Effector CD4-positive, alpha-beta T cell (primary cell): ENCODE results near the gene PLCL2.
"Not testable (repeated sequence)": the region's sequence is repeated elsewhere in the genome, so short reads cannot be mapped to it uniquely, and the experiment has no call there.

ENCODE experiments used
- DNase-seq: peaks from one replicate; pipeline ENCODE4 v3.0.0-alpha.2; 2020

The PLCL2 gene

DNA sequence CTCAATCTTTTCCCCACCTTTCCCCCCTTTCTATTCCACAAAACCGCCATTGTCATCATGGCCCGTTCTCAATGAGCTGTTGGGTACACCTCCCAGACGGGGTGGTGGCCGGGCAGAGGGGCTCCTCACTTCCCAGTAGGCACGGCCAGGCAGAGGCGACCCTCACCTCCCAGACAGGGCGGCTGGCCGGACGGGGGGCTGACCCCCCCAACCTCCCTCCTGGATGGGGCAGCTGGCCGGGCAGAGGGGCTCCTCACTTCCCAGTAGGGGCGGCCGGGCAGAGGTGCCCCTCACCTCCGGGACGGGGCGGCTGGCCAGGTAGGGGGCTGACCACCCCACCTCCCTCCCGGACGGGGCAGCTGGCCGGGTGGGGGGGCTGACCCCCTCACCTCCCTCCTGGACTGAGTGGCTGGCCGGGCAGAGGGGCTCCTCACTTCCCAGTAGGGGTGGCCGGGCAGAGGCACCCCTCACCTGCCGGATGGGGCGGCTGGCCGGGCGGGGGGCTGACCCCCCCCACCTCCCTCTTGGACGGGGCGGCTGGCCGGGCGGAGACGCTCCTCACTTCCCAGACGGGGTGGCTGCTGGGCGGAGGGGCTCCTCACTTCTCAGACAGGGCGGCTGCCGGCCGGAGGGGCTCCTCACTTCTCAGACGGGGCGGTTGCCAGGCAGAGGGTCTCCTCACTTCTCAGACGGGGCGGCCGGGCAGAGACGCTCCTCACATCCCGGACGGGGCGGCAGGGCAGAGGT lies 95.2 kb downstream of the PLCL2 start:
- not testable (repeated sequence) for DNase-seq

DNA sequence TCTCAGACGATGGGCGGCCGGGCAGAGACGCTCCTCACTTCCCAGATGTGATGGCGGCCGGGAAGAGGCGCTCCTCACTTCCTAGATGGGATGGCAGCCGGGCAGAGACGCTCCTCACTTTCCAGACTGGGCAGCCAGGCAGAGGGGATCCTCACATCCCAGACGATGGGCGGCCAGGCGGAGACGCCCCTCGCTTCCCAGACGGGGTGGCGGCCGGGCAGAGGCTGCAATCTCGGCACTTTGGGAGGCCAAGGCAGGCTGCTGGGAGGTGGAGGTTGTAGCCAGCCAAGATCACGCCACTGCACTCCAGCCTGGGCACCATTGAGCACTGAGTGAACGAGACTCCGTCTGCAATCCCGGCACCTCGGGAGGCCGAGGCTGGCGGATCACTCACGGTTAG lies 95.8 kb downstream of the PLCL2 start:
- not testable (repeated sequence) for DNase-seq

DNA sequence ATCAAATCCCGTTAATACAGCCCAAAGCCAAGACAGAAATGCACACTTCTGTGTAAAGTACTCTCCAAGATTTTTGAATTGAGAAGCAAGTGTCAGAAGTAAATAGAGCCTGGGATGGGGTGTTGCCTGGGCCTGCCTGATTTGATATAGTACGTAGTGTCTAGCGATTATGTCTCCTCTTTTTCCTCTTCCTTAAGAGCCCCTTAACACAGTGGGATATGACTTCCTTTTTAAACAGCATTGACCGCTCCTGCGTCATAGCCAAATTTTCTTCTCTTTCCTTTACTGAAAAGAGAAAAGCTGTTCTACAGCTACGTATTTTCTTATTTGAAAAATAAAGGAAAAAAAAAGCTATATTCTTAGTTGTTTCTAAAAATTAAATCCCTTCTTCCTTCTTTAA lies 97.7 kb downstream of the PLCL2 start:
- DNase-seq = no peak

DNA sequence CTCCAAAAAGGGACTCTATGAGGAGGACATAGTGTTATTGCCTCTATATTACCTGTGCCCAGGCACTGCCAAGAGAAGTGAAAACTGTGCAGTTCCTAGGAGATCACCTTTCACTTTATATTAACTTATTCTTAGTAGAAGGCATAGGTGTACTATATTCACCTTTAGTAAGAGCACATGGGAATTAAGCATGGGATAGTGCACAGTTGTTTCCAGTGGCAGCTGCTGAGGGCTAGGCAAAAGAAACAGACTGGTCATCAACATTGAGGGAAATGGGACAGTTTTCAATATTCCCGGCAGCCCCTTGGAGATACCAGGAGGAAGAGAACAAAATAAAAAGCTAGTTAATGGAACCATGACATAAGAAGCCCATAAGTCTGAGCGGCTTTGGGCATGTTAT lies 100.9 kb downstream of the PLCL2 start:
- DNase-seq = no peak

DNA sequence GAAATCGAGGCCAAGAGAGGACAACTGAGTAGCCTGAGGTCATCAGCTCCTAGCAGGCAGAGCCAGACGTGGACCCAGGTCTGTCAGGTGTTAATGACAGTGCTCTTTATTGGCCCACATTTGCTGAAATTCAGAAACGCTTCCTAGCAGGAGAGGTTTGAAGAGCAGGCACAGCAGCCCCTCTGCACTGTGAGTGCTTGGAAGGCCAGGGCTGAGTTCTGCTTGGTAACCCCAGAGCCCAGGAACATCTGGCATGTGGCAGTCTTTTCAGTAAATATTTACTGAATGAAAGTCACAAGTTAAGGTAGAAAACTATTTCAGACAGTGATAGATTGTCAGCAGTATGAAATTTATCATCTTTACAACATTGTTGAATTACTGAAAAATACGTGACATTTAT lies 102.4 kb downstream of the PLCL2 start:
- DNase-seq = no peak

DNA sequence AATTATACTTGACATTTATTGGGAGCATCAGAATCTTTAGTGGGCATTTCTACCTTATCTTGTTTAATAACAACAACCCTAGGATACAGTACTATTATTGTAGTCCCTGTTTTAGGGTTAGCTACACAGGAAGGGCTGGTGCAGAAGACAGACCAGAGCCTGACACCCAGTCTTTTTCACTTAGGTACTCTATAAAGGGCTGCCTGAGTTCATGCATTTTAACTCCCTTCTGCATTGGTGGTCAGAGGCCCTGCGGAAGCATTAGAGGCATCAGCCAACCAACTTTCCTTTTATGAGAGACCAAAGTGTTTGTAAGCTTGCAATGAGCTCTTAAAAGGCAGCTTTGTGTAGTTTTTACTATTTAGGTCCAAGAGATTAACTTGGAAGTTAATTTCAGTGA lies 105.4 kb downstream of the PLCL2 start:
- no peak for DNase-seq

DNA sequence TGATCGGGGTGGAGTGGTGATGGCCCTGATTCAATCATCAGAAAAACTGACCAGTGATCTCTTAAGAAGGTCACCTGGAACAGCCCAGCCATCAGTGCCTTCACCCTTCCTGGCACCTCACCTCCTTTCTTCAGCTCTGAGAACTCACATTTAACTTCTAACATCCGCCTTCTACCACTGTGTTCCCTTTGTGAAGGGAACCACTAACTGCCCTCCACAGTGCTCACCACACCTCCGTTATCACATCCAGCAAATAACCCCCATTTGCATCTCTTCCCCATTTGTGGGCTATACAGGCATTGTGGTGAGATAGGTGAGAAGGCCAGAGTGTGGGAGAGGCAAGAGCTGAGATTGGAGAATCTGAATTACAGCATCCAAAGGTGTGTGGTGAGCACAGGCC lies 107.4 kb downstream of the PLCL2 start:
- no peak for DNase-seq

DNA sequence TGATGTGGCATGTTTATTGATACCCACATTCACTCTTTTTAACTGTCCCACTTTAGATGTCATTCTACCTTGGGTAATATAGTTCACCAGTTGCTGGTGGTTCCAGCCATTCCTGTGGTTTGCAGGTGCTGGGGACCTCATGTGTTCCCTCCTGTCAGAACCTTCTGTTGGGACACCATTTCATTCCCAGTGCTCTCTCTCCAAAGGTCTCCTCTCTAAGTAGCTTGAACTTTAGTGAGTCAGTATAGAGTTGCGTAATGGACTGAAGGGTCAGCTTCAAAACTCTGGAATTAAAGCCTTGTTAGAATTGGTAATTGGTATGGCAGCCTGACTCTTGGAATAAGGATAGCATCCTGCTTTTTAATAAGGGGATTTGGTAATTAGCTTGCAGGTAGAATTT lies 108.5 kb downstream of the PLCL2 start:
- DNase-seq = no peak

DNA sequence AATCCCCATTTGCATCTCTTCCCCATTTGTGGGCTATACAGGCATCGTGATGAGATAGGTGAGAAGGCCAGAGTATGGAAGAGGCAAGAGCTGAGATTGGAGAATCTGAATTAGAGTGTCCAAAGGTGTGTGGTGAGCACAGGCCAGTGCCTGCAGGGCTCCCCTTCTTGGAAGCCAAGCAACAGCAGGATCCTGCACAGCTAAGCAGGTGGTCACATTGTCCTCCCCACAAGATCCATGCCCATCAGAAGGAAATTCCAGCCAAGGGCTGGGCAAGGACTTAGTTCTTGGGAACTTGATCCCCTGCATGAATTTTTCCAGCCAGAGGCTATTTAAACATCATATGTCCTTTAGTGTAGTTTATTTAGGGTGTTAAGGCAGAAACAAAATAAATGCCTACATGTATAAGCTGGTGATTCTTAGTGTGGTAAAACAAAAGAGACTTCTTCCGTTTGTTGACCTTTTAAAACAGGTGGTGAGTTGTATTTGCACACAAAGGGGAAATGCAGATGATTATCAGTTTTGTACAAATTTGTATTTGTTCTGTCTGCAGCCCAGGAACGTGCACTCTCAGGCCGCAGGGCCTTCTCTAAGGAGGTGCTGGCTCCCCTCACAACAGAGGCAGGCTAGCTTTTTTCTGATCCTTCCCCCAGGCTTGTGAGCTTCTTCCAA lies 110.2 kb downstream of the PLCL2 start:
- no peak for DNase-seq

DNA sequence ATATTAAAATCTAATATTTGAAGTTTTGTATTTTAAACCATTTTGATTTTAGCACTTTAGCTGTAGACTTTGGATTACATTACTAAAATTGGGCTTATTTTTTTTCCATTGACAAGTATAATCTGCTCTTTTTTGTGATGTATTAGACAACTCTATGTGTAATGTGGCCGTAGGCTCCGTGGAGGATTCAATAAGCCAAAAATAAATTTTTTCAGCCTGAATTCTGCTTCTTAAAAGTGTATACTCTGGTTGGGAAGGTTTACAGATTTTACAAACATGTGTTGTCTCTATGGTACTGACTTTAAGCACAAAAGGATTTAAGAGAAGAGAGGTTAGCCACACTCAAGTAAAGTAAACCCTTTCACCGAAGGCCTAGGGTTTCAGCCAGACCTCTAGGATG lies 110.8 kb downstream of the PLCL2 start:
- DNase-seq = no peak

DNA sequence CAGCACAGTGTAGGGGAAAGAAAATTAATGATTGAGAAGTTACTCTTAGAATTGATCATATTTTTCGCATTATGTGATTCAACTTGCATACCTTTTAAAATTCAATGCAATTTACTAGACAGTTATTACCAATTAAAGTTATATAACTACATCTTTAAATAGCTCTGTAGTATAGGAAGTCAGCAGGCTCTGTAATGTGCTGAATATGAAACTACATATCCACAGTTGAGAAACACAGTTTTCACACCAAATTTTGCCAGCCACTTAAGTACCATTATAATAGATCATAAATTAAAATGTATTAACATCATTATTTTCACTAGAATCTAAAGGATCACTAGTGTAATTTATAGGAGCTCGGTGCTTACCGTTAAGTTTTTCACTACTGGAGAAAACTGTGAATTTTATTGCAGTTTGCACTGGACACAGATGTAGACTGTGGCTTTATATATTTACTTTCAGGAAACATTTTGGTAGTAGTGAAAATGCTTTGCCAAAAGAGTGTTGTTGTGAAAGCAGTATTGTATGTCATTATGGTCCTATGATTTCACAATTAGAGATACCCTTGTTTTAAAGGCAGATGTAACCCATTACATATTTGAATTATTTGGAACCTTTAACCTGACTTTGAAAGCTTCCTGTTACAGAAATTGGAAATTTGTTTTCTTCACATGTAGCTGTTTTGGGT lies 113.6 kb downstream of the PLCL2 start:
- no peak for DNase-seq

DNA sequence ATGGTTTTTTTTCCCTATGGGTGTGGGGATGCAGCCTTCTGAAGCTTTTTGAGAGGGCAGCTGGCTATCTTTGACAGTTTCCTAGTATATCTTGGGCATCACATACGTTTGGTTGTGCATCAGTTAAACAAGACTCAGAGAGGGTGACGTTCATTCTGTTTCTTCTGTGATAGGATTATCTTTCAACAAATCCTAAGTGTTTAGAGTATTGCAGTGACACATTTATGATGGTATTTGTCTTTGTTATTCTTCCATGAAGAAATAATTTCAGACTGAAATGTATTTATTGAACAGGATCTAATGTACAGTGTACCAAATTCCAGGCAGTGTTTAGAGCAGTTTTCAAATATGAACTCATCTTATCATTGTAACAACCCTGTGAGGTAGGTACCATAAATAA lies 114.4 kb downstream of the PLCL2 start:
- no peak for DNase-seq

DNA sequence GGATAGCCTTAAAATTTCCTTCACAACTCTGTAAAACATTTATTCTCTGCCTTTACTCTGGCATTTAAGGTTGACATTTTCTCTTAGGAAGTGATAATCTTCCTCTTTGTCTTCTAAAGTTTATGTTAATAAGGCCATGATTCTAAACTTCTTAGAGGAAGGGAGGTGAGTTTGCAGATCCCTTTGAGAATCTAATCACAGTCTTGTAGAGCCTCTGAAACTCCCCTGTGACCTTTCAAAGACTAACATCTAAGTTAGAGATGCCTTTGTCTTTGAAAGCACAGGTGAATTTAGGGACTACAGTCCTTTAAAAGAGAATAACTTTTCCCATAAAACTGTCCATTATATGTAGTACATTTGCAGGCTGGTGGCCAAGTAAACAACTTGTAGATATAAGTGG lies 115.1 kb downstream of the PLCL2 start:
- DNase-seq = no peak

DNA sequence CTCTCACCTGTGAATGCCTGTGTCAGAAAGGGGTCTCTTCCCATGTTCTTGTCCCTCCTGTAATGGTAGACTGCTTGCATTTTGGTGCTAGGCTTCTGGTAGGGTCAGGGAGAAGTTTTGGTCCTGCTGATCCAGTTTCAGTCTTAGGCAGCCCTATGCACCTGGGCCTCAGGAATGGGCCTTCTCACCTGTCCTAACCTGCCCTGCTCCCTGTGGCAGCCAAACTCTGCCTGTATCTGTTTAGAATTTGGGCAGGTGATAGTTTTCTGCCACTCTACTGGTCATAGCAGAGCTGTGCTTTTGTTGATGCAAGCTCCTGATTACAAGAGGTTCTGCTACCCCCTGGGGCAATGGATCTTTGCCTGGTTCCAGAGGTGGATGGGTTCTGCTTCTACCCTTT lies 118.7 kb downstream of the PLCL2 start:
- no peak for DNase-seq

DNA sequence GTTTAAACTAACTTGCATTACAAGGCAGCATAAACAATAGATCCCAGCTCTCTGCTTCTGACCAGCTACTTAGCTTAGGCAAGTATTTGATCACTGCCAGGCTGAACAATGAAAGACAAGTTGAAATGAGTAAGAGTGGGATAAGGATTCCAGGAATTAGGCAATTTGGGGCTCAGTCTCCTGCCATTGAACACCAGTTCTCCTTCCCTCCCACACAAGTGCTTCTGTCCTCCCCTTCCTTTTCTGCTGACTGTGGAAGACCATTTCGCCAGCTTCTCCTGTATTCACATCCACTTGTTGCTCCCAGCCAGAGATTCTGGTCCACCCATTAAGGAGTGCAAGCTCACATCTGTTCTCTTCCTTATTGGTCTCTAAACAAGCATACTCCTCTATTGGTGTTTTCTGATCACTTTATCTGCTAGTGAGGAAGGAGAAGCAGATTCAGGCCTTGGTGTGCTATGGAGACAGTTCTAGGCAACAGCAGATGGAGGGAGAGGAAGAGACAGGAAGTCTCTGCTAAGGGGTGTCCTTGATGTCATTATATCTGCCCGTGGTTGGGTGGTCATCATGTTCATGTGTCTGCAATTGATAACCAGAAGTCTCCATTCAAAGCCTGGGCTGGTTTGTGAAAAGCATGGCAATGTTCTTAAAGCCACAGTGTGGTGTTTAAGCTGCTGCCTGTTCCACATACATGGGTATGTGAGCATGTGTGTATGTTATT lies 121.5 kb downstream of the PLCL2 start:
- DNase-seq = no peak

DNA sequence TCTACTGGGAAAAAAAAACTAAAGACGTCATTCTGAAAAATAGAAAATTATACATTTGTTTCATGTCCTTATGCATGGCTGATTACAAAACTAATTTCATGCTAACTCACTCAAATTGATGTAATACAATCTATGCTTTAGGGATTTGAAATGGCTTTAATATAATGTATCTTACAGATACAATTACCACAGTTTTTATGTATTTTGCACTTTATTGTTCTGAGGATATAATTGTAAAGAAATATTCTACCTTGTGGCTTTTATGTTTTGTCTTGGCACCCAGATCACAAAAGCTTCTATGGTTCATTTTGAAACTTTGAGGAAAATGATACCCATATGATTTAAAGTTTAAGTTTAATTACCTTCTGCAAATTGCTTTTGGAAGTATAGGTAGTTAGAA lies 122.5 kb downstream of the PLCL2 start:
- DNase-seq = no peak

DNA sequence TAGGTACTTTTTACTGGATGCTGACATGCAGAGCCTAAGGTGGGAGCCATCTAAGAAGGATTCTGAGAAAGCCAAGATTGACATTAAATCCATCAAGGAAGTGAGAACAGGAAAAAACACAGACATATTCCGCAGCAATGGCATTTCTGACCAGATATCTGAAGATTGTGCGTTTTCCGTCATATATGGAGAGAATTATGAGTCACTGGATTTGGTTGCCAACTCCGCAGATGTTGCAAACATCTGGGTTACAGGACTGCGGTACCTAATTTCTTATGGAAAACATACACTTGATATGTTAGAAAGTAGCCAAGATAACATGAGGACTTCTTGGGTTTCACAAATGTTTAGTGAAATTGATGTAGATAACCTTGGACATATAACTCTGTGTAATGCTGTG lies 125.1 kb downstream of the PLCL2 start:
- DNase-seq = no peak

DNA sequence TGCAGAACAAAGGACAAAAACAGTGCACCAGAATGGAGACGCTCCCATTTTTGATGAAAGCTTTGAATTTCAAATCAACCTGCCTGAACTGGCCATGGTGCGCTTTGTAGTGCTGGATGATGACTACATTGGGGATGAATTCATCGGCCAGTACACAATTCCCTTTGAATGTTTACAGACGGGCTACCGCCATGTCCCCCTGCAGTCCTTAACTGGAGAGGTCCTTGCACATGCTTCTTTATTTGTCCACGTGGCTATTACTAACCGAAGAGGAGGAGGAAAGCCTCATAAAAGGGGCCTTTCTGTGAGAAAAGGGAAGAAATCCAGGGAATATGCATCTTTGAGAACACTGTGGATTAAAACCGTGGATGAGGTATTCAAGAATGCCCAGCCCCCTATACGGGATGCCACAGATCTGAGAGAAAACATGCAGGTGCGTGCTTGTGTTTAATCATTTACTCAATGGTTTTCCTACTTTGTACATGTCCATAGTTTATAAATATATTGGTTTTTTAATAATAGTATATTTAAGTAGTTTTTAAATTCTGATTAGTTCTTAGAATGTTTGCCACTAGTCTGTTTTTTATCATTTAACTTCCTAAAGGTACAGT lies 127.1 kb downstream of the PLCL2 start:
- DNase-seq = no peak

DNA sequence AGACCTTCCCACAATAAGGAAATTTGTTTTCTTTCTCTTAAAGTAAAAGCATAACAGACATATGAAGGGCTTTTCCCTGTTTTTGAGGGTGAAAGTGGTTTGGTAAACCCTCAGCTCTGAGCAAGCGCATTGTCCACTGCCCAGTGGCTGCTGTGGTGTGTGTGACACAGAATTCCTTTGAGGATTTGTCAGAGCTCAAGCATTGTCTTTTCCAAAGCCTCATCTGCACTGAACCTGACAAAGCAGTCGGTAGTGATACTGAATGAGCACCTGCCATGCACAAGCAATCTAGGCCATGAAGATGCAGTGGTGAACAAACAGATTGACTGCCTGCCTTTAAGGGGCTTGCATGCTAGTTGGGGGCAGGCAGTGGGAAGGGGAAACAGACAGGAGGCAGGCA lies 128.3 kb downstream of the PLCL2 start:
- DNase-seq = no peak

DNA sequence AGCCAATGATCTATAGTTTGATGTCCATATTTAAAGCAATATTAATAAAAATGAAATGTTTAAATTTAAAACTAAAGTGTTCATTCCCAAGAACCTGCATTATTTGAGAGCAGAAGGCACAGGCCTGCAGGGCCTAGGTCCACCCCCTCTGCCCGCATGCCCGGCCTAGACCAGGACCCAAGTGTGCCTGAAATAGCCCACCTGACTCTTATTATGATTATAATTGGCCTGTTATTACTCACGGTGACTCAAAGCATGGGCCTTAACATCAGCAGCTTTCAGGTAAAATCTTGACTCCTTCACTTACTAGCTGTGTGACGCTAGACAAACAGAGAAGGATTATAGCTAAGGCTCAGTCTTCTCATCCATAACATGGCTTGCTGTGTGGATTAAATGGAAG lies 128.8 kb downstream of the PLCL2 start:
- no peak for DNase-seq

DNA sequence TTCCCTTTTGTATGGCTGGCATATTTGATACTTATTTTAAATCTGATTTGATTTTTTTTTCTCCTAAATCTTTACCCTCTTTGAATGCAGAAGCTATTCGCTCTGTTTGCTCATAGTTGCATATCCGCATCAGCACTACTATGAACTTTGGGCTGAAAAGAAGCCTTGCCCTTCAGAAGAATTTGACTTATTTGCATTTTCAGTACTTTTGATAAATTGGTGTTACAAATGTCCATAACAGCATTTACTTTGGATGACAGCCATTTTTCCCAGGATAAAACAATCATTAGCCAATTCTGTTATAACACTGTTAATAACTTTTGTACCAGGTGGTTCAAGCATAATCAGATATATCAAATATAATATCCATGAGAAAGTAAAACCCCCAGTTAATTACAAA lies 129.5 kb downstream of the PLCL2 start:
- DNase-seq = no peak

DNA sequence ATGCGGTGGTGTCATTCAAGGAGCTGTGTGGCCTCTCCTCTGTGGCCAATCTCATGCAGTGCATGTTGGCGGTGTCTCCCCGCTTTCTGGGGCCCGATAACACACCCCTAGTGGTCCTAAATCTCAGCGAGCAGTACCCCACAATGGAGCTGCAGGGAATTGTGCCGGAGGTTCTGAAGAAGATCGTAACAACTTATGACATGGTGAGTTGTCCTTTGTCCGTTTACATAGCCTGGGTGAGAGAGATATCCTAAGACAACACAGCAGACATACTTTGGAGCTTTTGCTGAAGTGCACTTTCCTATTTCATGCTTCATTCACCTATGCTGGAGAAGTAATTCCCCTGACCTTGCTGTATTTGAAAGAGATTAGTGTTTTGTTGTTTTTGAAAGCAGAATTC lies 130.0 kb downstream of the PLCL2 start:
- no peak for DNase-seq

DNA sequence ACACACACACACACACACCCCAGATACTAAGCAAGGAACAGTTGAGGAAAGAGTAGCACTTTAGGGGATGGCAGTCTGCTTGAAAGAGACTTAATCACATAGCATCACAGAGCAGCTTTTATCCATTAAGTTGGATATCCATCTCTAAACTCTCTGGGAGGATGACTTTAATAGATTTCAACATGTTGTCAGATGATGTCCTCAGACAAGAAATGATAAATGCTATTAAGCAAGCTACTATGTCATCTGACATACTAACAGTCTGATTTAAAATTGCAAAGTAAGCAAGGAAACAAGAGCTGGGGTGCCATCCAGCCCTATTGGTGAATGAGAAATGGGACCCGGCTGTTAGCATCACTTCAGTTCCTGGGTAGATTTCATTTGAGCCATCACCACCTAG lies 136.9 kb downstream of the PLCL2 start:
- no peak for DNase-seq
